Measurements from ENCODE around the gene MCCC2. TPM values are rescaled to one million over a fixed set of nuclear protein-coding genes. Genes with fewer than 3 reads are reported as not detected.
"Not testable (repeated sequence)": the region's sequence is repeated elsewhere in the genome, so short reads cannot be mapped to it uniquely, and the experiment has no call there.

Gene MCCC2
- total RNA-seq, 5 donors from 2014 or later (not counting 1 experiment from before 2014, with no cell fraction given), result 27.2 to 32.8 (median 27.5) TPM

DNA sequence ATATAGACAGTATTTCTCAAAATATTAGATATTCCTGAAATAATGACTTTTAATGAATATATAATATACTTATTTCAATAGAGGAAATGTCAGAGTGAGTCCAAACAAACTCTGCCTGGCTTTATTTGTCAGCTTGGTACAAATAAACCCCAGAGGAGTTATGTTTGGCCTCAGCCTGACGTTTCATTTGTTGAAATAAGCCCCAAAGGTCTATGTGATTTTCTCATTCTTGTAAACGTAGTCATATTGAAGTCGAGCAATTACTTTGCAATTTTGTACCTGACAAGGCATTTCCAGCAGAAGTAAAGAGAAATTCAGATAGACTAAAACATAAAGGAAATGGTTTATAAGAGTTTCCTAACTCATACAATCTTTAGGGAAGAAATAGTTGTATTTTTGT lies 57.9 kb downstream of the MCCC2 start:
- Mint-ChIP-seq H3K4me1 (no peaks in the 10 kb centered on the region), H3K4me3 (no peak overlapping the region), H3K36me3 (peaks cover 69% of the 10 kb centered on the region), H3K27me3 (no peaks in the 10 kb centered on the region), H3K27ac (no peak overlapping the region), H3K9me3 (no peaks in the 10 kb centered on the region)
- ChIA-PET CTCF (no interaction called here), POLR2A (no interaction called here)
- ATAC-seq (replicated peaks in 1 of 4) (no peak), DNase-seq (no peak)
- Histone ChIP-seq H3K27ac (ENCODE audit: low read length) (no peak overlapping the region), H3K36me3 (ENCODE audit: control insufficient read depth in 2 of 2, extremely low read depth in 1 of 2, insufficient read depth in 1 of 2, low read length in 1 of 2) (peaks cover 0 to 67% of the 10 kb centered on the region in 2 donors), H3K4me3 (ENCODE audit: control insufficient read depth in 1 of 2, extremely low read depth in 1 of 2, low read length in 1 of 2) (no peak overlapping the region), H3K4me1 (ENCODE audit: control insufficient read depth in 1 of 2, extremely low read depth in 1 of 2, insufficient read depth in 2 of 2, low read length in 2 of 2) (no peaks in the 10 kb centered on the region), H3K27me3 (replicated peaks in 1 of 2; ENCODE audit: control insufficient read depth in 2 of 2, extremely low read depth in 1 of 2, insufficient read depth in 2 of 2, low read length in 1 of 2) (no peaks in the 10 kb centered on the region), H3K9me3 (no peaks in the 10 kb centered on the region)
- no CpG with 5 or more reads among the region's 3 CpGs for WGBS (ENCODE audit: insufficient coverage)

DNA sequence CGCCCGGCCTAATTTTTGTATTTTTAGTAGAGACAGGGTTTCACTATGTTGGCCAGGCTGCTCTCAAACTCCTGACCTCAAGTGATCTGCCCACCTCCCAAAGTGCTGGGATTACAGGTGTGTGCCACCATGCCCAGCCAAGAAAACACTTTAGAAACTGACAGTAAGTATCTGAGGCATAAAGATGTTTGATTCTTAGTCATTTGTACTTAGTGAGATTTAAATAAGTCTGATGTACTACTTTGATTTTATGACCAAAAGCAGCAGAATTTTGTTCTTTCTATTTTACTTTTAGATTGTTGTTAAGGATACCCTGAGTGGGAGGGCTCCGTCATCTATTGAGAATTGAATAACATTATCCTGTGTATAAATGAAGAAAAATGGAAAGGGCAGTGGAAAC lies 63.8 kb downstream of the MCCC2 start:
- CTCF ChIA-PET; H3K9me3 Mint-ChIP-seq; ATAC-seq (replicated peaks in 1 of 4); DNase-seq; H3K4me1 ChIP-seq (ENCODE audit: control insufficient read depth in 1 of 2, extremely low read depth in 1 of 2, insufficient read depth in 2 of 2, low read length in 2 of 2); H3K27me3 ChIP-seq (replicated peaks in 1 of 2; ENCODE audit: control insufficient read depth in 2 of 2, extremely low read depth in 1 of 2, insufficient read depth in 2 of 2, low read length in 1 of 2); H3K9me3 ChIP-seq; H3K27me3 Mint-ChIP-seq; H3K4me3 ChIP-seq (ENCODE audit: control insufficient read depth in 1 of 2, extremely low read depth in 1 of 2, low read length in 1 of 2); POLR2A ChIA-PET; H3K4me3 Mint-ChIP-seq; H3K27ac ChIP-seq (ENCODE audit: low read length): not testable (repeated sequence)
- H3K36me3 ChIP-seq (ENCODE audit: control insufficient read depth in 2 of 2, extremely low read depth in 1 of 2, insufficient read depth in 1 of 2, low read length in 1 of 2), result peaks cover 0 to 74% of the 10 kb centered on the region in 2 donors
- Mint-ChIP-seq H3K4me1 (peaks cover 6 to 10% (median 9%) of the 10 kb centered on the region in 3 donors), H3K36me3 (peaks cover 68% of the 10 kb centered on the region), H3K27ac (peak overlapping the region in 1 of 2 donors; percentile 73)
- WGBS (ENCODE audit: insufficient coverage), result 60% methylated on average over 1 of the region's 3 CpGs

DNA sequence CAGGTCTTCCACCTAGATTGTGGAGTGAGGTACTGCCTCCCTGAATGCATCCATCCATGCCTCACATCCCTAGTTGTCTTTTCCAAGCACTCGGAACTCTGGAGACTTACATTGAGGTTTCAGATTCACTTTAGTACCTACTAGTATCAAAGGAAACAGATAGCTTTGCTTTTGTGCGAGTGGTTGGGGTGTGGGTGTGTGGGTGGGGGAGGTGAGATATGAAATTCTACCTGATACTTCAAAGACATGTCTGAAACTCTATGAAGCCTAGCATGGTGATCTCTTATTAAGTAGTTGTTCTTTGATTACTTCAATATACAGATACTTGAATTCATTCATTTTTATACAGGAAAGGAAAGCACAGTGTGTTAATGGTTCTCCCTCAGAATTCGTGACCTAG lies 64.4 kb downstream of the MCCC2 start:
- Mint-ChIP-seq H3K27ac (peak overlapping the region; percentile 8 to 73), H3K27me3 (no peaks in the 10 kb centered on the region), H3K9me3 (no peaks in the 10 kb centered on the region), H3K4me1 (peaks cover 6 to 10% (median 9%) of the 10 kb centered on the region in 3 donors), H3K36me3 (peaks cover 67% of the 10 kb centered on the region), H3K4me3 (no peak overlapping the region)
- H3K4me3 ChIP-seq (ENCODE audit: control insufficient read depth in 1 of 2, extremely low read depth in 1 of 2, low read length in 1 of 2), result no peak overlapping the region
- H3K27me3 ChIP-seq (replicated peaks in 1 of 2; ENCODE audit: control insufficient read depth in 2 of 2, extremely low read depth in 1 of 2, insufficient read depth in 2 of 2, low read length in 1 of 2), result no peaks in the 10 kb centered on the region
- DNase-seq, result no peak
- CTCF ChIA-PET, result no interaction called here
- no peaks in the 10 kb centered on the region for H3K4me1 ChIP-seq (ENCODE audit: control insufficient read depth in 1 of 2, extremely low read depth in 1 of 2, insufficient read depth in 2 of 2, low read length in 2 of 2)
- ATAC-seq (replicated peaks in 1 of 4), result no peak
- WGBS (ENCODE audit: insufficient coverage), result no CpG with 5 or more reads among the region's 3 CpGs
- POLR2A ChIA-PET, result no interaction called here
- peaks cover 0 to 69% of the 10 kb centered on the region in 2 donors for H3K36me3 ChIP-seq (ENCODE audit: control insufficient read depth in 2 of 2, extremely low read depth in 1 of 2, insufficient read depth in 1 of 2, low read length in 1 of 2)
- H3K9me3 ChIP-seq, result no peaks in the 10 kb centered on the region
- no peak overlapping the region for H3K27ac ChIP-seq (ENCODE audit: low read length)

DNA sequence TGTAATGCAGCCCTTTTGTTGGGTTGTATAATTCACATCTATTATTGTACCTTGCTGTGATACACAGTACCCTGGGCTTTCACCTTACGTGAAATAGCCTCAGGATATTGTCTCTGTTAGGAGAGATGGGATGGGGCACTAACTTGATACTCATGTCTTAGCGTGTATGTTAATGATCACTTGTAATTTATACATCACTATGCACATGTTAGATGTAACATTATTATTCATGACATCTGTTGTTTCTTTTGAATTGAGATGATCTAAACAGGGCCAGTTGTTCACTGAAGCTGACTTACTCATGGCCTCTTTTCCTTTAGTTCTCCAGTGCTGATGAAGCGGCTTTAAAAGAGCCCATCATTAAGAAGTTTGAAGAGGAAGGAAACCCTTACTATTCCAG lies 65.2 kb downstream of the MCCC2 start:
- H3K9me3 Mint-ChIP-seq, result no peaks in the 10 kb centered on the region
- DNase-seq, result no peak
- CTCF ChIA-PET, result no interaction called here
- no peaks in the 10 kb centered on the region for H3K9me3 ChIP-seq
- no peak overlapping the region for H3K27ac Mint-ChIP-seq
- WGBS (ENCODE audit: insufficient coverage), result no CpG with 5 or more reads among the region's 3 CpGs
- no peaks in the 10 kb centered on the region for H3K27me3 ChIP-seq (replicated peaks in 1 of 2; ENCODE audit: control insufficient read depth in 2 of 2, extremely low read depth in 1 of 2, insufficient read depth in 2 of 2, low read length in 1 of 2)
- ATAC-seq (replicated peaks in 1 of 4), result no peak
- H3K27me3 Mint-ChIP-seq, result no peaks in the 10 kb centered on the region
- H3K4me3 ChIP-seq (ENCODE audit: control insufficient read depth in 1 of 2, extremely low read depth in 1 of 2, low read length in 1 of 2), result no peak overlapping the region
- POLR2A ChIA-PET, result no interaction called here
- H3K36me3 Mint-ChIP-seq, result peaks cover 64% of the 10 kb centered on the region
- H3K4me3 Mint-ChIP-seq, result no peak overlapping the region
- peaks cover 6 to 10% (median 9%) of the 10 kb centered on the region in 3 donors for H3K4me1 Mint-ChIP-seq
- no peaks in the 10 kb centered on the region for H3K4me1 ChIP-seq (ENCODE audit: control insufficient read depth in 1 of 2, extremely low read depth in 1 of 2, insufficient read depth in 2 of 2, low read length in 2 of 2)
- H3K36me3 ChIP-seq (ENCODE audit: control insufficient read depth in 2 of 2, extremely low read depth in 1 of 2, insufficient read depth in 1 of 2, low read length in 1 of 2), result peaks cover 0 to 69% of the 10 kb centered on the region in 2 donors
- no peak overlapping the region for H3K27ac ChIP-seq (ENCODE audit: low read length)

DNA sequence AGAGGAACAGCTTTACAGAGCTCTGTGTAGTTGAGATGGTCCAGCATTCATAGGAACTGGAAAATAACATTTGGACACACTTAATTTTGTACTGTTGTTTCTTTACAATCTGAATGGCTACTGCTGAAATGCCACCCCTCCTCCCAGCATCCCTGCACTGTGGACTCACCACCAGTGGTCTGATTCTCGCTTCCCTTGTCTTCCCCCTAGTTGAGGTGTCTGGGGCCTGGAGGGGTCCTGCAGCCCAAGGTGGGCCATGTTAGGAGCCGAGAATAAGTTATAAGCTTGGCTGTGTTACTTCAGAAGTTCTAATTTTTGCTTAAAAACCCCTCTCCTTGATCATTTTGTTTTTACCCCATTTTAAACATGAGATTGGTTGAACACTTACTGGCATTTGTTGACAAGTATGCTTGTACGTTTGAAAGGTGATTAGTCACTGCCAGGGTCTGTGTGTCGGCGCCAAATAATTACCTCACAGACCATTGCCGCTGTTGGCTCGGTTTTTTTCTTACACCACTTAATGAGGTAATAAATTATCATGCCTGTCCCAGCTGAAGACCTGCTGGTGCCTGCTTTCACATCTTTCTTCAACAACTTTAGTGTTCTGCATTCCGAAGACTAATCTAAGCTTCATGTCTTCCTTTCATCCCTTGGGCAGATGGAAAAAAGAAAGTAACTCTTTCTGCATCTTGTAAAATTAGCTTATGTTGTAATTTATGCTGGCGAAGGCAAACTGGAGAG lies 65.8 kb downstream of the MCCC2 start:
- Histone ChIP-seq H3K36me3 (ENCODE audit: control insufficient read depth in 2 of 2, extremely low read depth in 1 of 2, insufficient read depth in 1 of 2, low read length in 1 of 2) (peaks cover 3 to 69% of the 10 kb centered on the region in 2 donors), H3K9me3 (no peaks in the 10 kb centered on the region), H3K27ac (ENCODE audit: low read length) (no peak overlapping the region), H3K4me3 (ENCODE audit: control insufficient read depth in 1 of 2, extremely low read depth in 1 of 2, low read length in 1 of 2) (no peak overlapping the region), H3K27me3 (replicated peaks in 1 of 2; ENCODE audit: control insufficient read depth in 2 of 2, extremely low read depth in 1 of 2, insufficient read depth in 2 of 2, low read length in 1 of 2) (no peaks in the 10 kb centered on the region), H3K4me1 (ENCODE audit: control insufficient read depth in 1 of 2, extremely low read depth in 1 of 2, insufficient read depth in 2 of 2, low read length in 2 of 2) (no peaks in the 10 kb centered on the region)
- 100% methylated on average over 1 of the region's 9 CpGs for WGBS (ENCODE audit: insufficient coverage)
- ChIA-PET POLR2A (no interaction called here), CTCF (no interaction called here)
- Mint-ChIP-seq H3K4me1 (peaks cover 6 to 10% (median 9%) of the 10 kb centered on the region in 3 donors), H3K27ac (no peak overlapping the region), H3K36me3 (peaks cover 66% of the 10 kb centered on the region), H3K4me3 (no peak overlapping the region), H3K27me3 (no peaks in the 10 kb centered on the region), H3K9me3 (no peaks in the 10 kb centered on the region)
- ATAC-seq (replicated peaks in 1 of 4) (no peak), DNase-seq (no peak)

DNA sequence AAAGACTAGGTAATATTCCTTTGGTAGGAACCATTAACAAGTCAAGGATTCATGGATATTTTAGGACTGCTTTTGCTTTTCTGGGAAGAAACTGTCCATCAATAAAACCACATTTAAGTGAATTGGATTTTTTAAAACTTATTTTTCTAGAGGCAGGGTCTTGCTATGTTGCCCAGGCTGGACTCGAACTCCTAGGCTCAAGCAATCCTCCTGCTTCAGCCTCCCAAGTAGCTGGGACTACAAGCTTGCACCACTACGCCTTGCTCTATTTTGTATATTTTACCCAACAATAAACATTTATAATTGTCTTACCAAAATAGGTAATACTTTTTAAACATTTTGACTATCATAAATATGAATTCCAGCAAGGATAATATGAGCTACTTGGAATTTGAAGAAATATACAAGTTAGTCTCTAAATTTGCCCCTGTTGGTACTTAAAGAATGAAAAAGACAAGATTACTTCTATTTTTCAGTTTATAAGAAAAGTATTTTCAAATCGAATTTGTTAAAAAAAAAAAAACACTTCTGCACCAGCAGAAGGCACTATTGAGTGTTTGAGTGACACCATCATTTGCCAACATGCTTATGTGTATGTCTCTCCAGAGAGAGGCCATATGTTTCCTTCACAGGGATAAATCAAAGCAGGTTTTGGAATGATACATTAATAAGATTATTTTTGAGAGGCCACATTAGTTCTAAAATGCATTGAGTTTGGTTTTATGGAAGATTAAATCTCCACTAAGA lies 71.9 kb downstream of the MCCC2 start:
- Histone ChIP-seq H3K36me3 (ENCODE audit: control insufficient read depth in 2 of 2, extremely low read depth in 1 of 2, insufficient read depth in 1 of 2, low read length in 1 of 2) (peaks cover 4 to 26% of the 10 kb centered on the region in 2 donors), H3K4me1 (ENCODE audit: control insufficient read depth in 1 of 2, extremely low read depth in 1 of 2, insufficient read depth in 2 of 2, low read length in 2 of 2) (no peaks in the 10 kb centered on the region), H3K9me3 (no peaks in the 10 kb centered on the region), H3K4me3 (ENCODE audit: control insufficient read depth in 1 of 2, extremely low read depth in 1 of 2, low read length in 1 of 2) (no peak overlapping the region), H3K27ac (ENCODE audit: low read length) (no peak overlapping the region), H3K27me3 (replicated peaks in 1 of 2; ENCODE audit: control insufficient read depth in 2 of 2, extremely low read depth in 1 of 2, insufficient read depth in 2 of 2, low read length in 1 of 2) (no peaks in the 10 kb centered on the region)
- ATAC-seq (replicated peaks in 1 of 4), result no peak
- no peak overlapping the region for H3K27ac Mint-ChIP-seq
- no peaks in the 10 kb centered on the region for H3K9me3 Mint-ChIP-seq
- no peaks in the 10 kb centered on the region for H3K4me1 Mint-ChIP-seq
- H3K27me3 Mint-ChIP-seq, result no peaks in the 10 kb centered on the region
- POLR2A ChIA-PET, result no interaction called here
- no peak for DNase-seq
- H3K36me3 Mint-ChIP-seq, result peaks cover 28% of the 10 kb centered on the region
- CTCF ChIA-PET, result interaction anchor here in 1 of 2 donors (0.7 kb wide), 1 partner anchor 15 kb away, joined by 3 read pairs; no protein-coding TSS in a partner anchor
- H3K4me3 Mint-ChIP-seq, result no peak overlapping the region
- 83% methylated on average over 1 of the region's 3 CpGs for WGBS (ENCODE audit: insufficient coverage)

Data from T-cell (primary cell).